Peyer's patch (tissue), 4 donors: Measurements from ENCODE around the gene MUC5B.

Experiments used
- CTCF ChIP-seq, 6 experiments: fragments of 450-650 bp in 4 of 6; fragments of 200-600 bp in 2 of 6; sonication (generic) in 1 of 6; IDR thresholded peaks; one replicate each; pipeline ENCODE4 v1.5.1; 2017 to 2019; ENCODE audit warnings: antibody characterized with exemption in 6 of 6, mild to moderate bottlenecking in 3 of 6, moderate library complexity in 1 of 6
- POLR2A ChIP-seq, 2 donors: fragments of 450-650 bp; IDR thresholded peaks; one replicate each; pipeline ENCODE4 v1.5.1; 2017; ENCODE audit warnings: antibody characterized with exemption in 2 of 2, mild to moderate bottlenecking in 2 of 2, moderate library complexity in 2 of 2

DNA sequence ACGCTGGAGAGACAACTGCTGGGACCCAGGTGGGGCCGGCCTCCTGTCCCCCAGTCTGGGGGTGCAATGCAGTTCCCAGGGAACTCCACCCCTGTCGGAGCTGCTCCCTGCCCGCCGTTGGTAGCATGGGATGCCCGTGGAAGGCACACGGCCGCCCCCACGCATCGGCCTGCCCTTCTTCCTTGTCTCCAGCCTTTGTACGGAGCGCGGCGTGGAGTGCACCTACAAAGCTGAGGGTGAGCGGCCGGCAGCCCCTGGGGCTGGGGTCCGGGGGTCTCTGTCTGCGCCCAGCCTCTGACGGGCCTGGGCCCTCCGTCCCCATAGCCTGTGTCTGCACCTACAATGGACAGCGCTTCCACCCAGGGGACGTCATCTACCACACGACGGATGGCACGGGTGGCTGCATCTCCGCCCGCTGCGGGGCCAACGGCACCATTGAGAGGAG is 41.9 kb upstream of the MUC5B start:
- no peak for TF ChIP-seq CTCF (IDR thresholded peaks at IDR 0.05)
- no peak for TF ChIP-seq POLR2A (IDR thresholded peaks at IDR 0.05)
